ENCODE data around the gene MT4.
A peak's percentile ranks its signal among the peaks of the same experiment; 100 is the strongest.
"Not testable (repeated sequence)": the region's sequence is repeated elsewhere in the genome, so short reads cannot be mapped to it uniquely, and the experiment has no call there.

Gene MT4

GRCh38 chr16:56558024-56558747, 6.7 kb upstream of the MT4 start:
- no peak for DNase-seq (ENCODE audit: low read depth in 2 of 2)

- DNase-seq (ENCODE audit: low read depth in 2 of 2), result no peak
Measured at GRCh38 chr16:56559109-56559508, 5.8 kb upstream of the MT4 start.

- DNase-seq (ENCODE audit: low read depth in 2 of 2), result no peak
Measured at GRCh38 chr16:56560447-56560846, 4.4 kb upstream of the MT4 start.

GRCh38 chr16:56561126-56561525, 3.7 kb upstream of the MT4 start:
- DNase-seq (ENCODE audit: low read depth in 2 of 2), result no peak

GRCh38 chr16:56569971-56570370, 5.1 kb downstream of the MT4 start:
- no peak for DNase-seq (ENCODE audit: low read depth in 2 of 2)

GRCh38 chr16:56571525-56571924, 6.7 kb downstream of the MT4 start:
- DNase-seq (ENCODE audit: low read depth in 2 of 2), result no peak

- DNase-seq (ENCODE audit: low read depth in 2 of 2), result no peak
Measured at GRCh38 chr16:56574625-56575024, 9.8 kb downstream of the MT4 start.

GRCh38 chr16:56576585-56577299, 11.9 kb downstream of the MT4 start:
- peak; percentile 75 to 86 for DNase-seq (ENCODE audit: low read depth in 2 of 2)

- DNase-seq (ENCODE audit: low read depth in 2 of 2), result no peak
Measured at GRCh38 chr16:56577300-56577625, 12.4 kb downstream of the MT4 start.

- no peak for DNase-seq (ENCODE audit: low read depth in 2 of 2)
Measured at GRCh38 chr16:56580391-56581048, 15.6 kb downstream of the MT4 start.

GRCh38 chr16:56582911-56583310, 18.0 kb downstream of the MT4 start:
- not testable (repeated sequence) for DNase-seq (ENCODE audit: low read depth in 2 of 2)

GRCh38 chr16:56583351-56584168, 18.7 kb downstream of the MT4 start:
- DNase-seq (ENCODE audit: low read depth in 2 of 2), result no peak

- DNase-seq (ENCODE audit: low read depth in 2 of 2), result no peak
Measured at GRCh38 chr16:56584276-56584675, 19.4 kb downstream of the MT4 start.

- no peak for DNase-seq (ENCODE audit: low read depth in 2 of 2)
Measured at GRCh38 chr16:56588781-56589140, 23.9 kb downstream of the MT4 start.

- no peak for DNase-seq (ENCODE audit: low read depth in 2 of 2)
Measured at GRCh38 chr16:56589141-56590039, 24.5 kb downstream of the MT4 start, which contains the start of gene MT3. TSS of gene MT3 (plus strand) at chr16:56589528. CDS start at chr16:56589591, 63 bp downstream.

GRCh38 chr16:56591377-56592060, 26.6 kb downstream of the MT4 start:
- DNase-seq (ENCODE audit: low read depth in 2 of 2), result no peak

GRCh38 chr16:56593573-56594291, 28.9 kb downstream of the MT4 start:
- DNase-seq (ENCODE audit: low read depth in 2 of 2), result no peak

- DNase-seq (ENCODE audit: low read depth in 2 of 2), result no peak
Measured at GRCh38 chr16:56594292-56594619, 29.4 kb downstream of the MT4 start.

GRCh38 chr16:56600398-56600999, 35.6 kb downstream of the MT4 start:
- no peak for DNase-seq (ENCODE audit: low read depth in 2 of 2)

- no peak for DNase-seq (ENCODE audit: low read depth in 2 of 2)
Measured at GRCh38 chr16:56601325-56601724, 36.5 kb downstream of the MT4 start.
